Loucy (cell line): ENCODE measurements around the gene IFT43.

Source experiments
- CTCF ChIP-seq: fragments of 200-600 bp; sonication (generic); conservative IDR thresholded peaks from 2 replicates; pipeline ENCODE4 v1.5.1; 2014; ENCODE audit warnings: mild to moderate bottlenecking, antibody characterized with exemption, low read length
- EZH2phosphoT487 ChIP-seq: fragments of 200-600 bp; IDR thresholded peaks from 2 replicates; pipeline ENCODE4 v1.6.1; 2018; ENCODE audit warnings: antibody characterized with exemption, mild to moderate bottlenecking, moderate library complexity, borderline replicate concordance

GRCh38 chr14:75985618-75986438, at the start of gene IFT43:
- no peak for TF ChIP-seq CTCF
- TF ChIP-seq EZH2phosphoT487: no peak
